SU-DHL-6 (cell line): ENCODE data around the gene ZNF292.

Source experiments
- H2AFZ ChIP-seq: fragments of 200-600 bp; sonication (generic); 2 replicates; pipeline ENCODE4 v1.6.1; 2014; ENCODE audit warnings: low read depth, mild to moderate bottlenecking, moderate library complexity, mixed read lengths, antibody characterized with exemption, low read length; ENCODE audit not compliant: severe bottlenecking
- H3F3A ChIP-seq: fragments of 200-600 bp; shearing (Covaris generic); 2 replicates; pipeline ENCODE4 v1.6.0; 2016; ENCODE audit warnings: antibody characterized with exemption, mild to moderate bottlenecking; ENCODE audit not compliant: insufficient read depth
- H3K27ac ChIP-seq: fragments of 200-600 bp; sonication (generic); 2 replicates; pipeline ENCODE4 v1.5.1; 2016; ENCODE audit warnings: low read depth, mild to moderate bottlenecking, low read length, moderate library complexity, mixed read lengths
- H3K27me3 ChIP-seq: fragments of 200-600 bp; sonication (generic), shearing (Covaris generic); 2 replicates; pipeline ENCODE4 v1.6.0; 2014; ENCODE audit warnings: mild to moderate bottlenecking, low read length
- H3K36me3 ChIP-seq: fragments of 200-600 bp; sonication (generic); 2 replicates; pipeline ENCODE4 v1.6.1; 2014; ENCODE audit warnings: mild to moderate bottlenecking, low read length, mixed read lengths
- H3K4me2 ChIP-seq: fragments of 300-600, 200-600 bp; shearing (Covaris generic), sonication (generic); 2 replicates; pipeline ENCODE4 v1.6.0; 2014; ENCODE audit warnings: low read length, low read depth, mild to moderate bottlenecking; ENCODE audit not compliant: poor library complexity, severe bottlenecking
- H3K4me3 ChIP-seq: fragments of 200-600 bp; sonication (generic); 2 replicates; pipeline ENCODE4 v1.5.1; 2014; ENCODE audit warnings: antibody characterized with exemption, low read length, mild to moderate bottlenecking, mixed read lengths; ENCODE audit not compliant: insufficient read depth, poor library complexity, severe bottlenecking
- H3K79me2 ChIP-seq: fragments of 200-600 bp; sonication (generic); 2 replicates; pipeline ENCODE4 v1.6.1; 2014; ENCODE audit warnings: mild to moderate bottlenecking, low read length, moderate library complexity; ENCODE audit not compliant: insufficient read depth
- H3K9ac ChIP-seq: fragments of 200-600 bp; sonication (generic); 2 replicates; pipeline ENCODE4 v1.7.0; 2014; ENCODE audit warnings: mild to moderate bottlenecking, low read length
- H3K9me2 ChIP-seq: fragments of 200-600 bp; sonication (generic); replicated peaks from 2 replicates; pipeline ENCODE4 v1.6.1; 2014; ENCODE audit warnings: low read length; ENCODE audit not compliant: insufficient read depth
- H3K9me3 ChIP-seq: fragments of 200-600 bp; sonication (generic); 2 replicates; pipeline ENCODE4 v1.6.1; 2014; ENCODE audit warnings: low read length, mixed read lengths; ENCODE audit not compliant: insufficient read depth
- H4K20me1 ChIP-seq: fragments of 200-600 bp; sonication (generic); 2 replicates; pipeline ENCODE4 v1.6.1; 2014; ENCODE audit warnings: low read depth, mild to moderate bottlenecking, antibody characterized with exemption, low read length, moderate library complexity, mixed read lengths
- CTCF ChIP-seq: fragments of 200-600 bp; sonication (generic); IDR thresholded peaks from one replicate; pipeline ENCODE4 v1.5.1; 2017; ENCODE audit warnings: antibody characterized with exemption, mild to moderate bottlenecking, low read length, moderate library complexity; ENCODE audit not compliant: insufficient read depth, poor library complexity, severe bottlenecking
- EZH2phosphoT487 ChIP-seq: fragments of 200-600 bp; sonication (generic), shearing (Covaris generic); conservative IDR thresholded peaks from 2 replicates; pipeline ENCODE4 v1.6.1; 2018; ENCODE audit warnings: mild to moderate bottlenecking, antibody characterized with exemption, low read length, moderate library complexity, mixed read lengths

The ZNF292 gene

GRCh38 chr6:87154993-87155841, at the start of gene ZNF292:
Gene ZNF292 (plus strand): TSS chr6:87155565. CDS start chr6:87155592, 27 bp downstream.
- H3K27me3 ChIP-seq = no peaks in the 10 kb centered on the region
- H3K27ac ChIP-seq = peak within 1 kb of the TSS; percentile 84
- peaks cover 23% of the 10 kb centered on the region for H4K20me1 ChIP-seq
- H3K79me2 ChIP-seq = peaks cover 56% of the 10 kb centered on the region
- peak within 1 kb of the TSS; percentile 73 for H3K4me3 ChIP-seq
- no peak for TF ChIP-seq EZH2phosphoT487
- TF ChIP-seq CTCF = no peak
- H3K9me2 ChIP-seq = no peaks in the 10 kb centered on the region
- peaks cover 11% of the 10 kb centered on the region; the same call in 1 of the 2 replicates for H3F3A ChIP-seq
- H3K9me3 ChIP-seq = no peaks in the 10 kb centered on the region
- H3K4me2 ChIP-seq = peak within 1 kb of the TSS; percentile 95
- H3K36me3 ChIP-seq = peaks cover 5% of the 10 kb centered on the region; the same call in 1 of the 2 replicates
- H2AFZ ChIP-seq = peak within 1 kb of the TSS; percentile 92
- H3K9ac ChIP-seq = peak within 1 kb of the TSS; percentile 73

GRCh38 chr6:87105823-87106222, 49.5 kb upstream of the ZNF292 start:
- H3K36me3 ChIP-seq = no peaks in the 10 kb centered on the region
- H3K79me2 ChIP-seq = no peaks in the 10 kb centered on the region
- H3K4me3 ChIP-seq = no peak overlapping the region
- H3K27me3 ChIP-seq = no peaks in the 10 kb centered on the region
- no peak for TF ChIP-seq CTCF
- TF ChIP-seq EZH2phosphoT487 = no peak
- H3F3A ChIP-seq = no peaks in the 10 kb centered on the region
- H3K27ac ChIP-seq = no peak overlapping the region
- no peak overlapping the region for H2AFZ ChIP-seq
- H3K9me3 ChIP-seq = no peaks in the 10 kb centered on the region
- H3K9me2 ChIP-seq = no peaks in the 10 kb centered on the region
- no peaks in the 10 kb centered on the region for H4K20me1 ChIP-seq
- no peak overlapping the region for H3K4me2 ChIP-seq
- H3K9ac ChIP-seq = no peak overlapping the region

- TF ChIP-seq CTCF (no peak), EZH2phosphoT487 (no peak)
- Histone ChIP-seq H3K27ac (no peak overlapping the region), H3K9me2 (no peaks in the 10 kb centered on the region), H2AFZ (no peak overlapping the region), H3K79me2 (no peaks in the 10 kb centered on the region), H3F3A (no peaks in the 10 kb centered on the region), H3K9me3 (no peaks in the 10 kb centered on the region), H3K27me3 (no peaks in the 10 kb centered on the region), H3K9ac (no peak overlapping the region), H3K36me3 (no peaks in the 10 kb centered on the region), H3K4me2 (no peak overlapping the region), H4K20me1 (no peaks in the 10 kb centered on the region), H3K4me3 (no peak overlapping the region)
Observed at GRCh38 chr6:87110636-87111035, 44.7 kb upstream of the ZNF292 start.
